PC-3 (cell line): ENCODE data around the gene ZNF423. TPM values are rescaled to one million over a fixed set of nuclear protein-coding genes. Genes with fewer than 3 reads are reported as not detected.

ENCODE experiments used
- ATAC-seq: fragments of 200-7000 bp; cut with Tn5 transposase; 2 replicates; pipeline ENCODE4 v1.9.1; 2020; ENCODE audit warnings: mild to moderate bottlenecking, moderate library complexity
- BruUV-seq: library from RNA; stranded (reverse); fragments of 400-500 nt; replicated peaks from 2 replicates; lab custom pipeline; 2021; lab: Mats Ljungman, UMichigan
- CTCF ChIA-PET: fragments of 300-600 bp; sonication (Branson Sonifier 250); formaldehyde crosslinking; loops from one replicate; lab custom pipeline; 2022; ENCODE audit warnings: antibody characterized with exemption; lab: Charles Lee
- POLR2A ChIA-PET: fragments of 300-600 bp; sonication (Branson Sonifier 250); formaldehyde crosslinking; loops from one replicate; lab custom pipeline; 2022; ENCODE audit warnings: antibody characterized with exemption; ENCODE audit not compliant: unreplicated experiment; lab: Charles Lee
- DNase-seq: peaks from one replicate; pipeline ENCODE4 v3.0.0-alpha.2; 2015
- H2AFZ ChIP-seq: fragments of 300-600 bp; sonication (generic); 2 replicates; pipeline ENCODE4 v1.6.0; 2016; ENCODE audit warnings: antibody characterized with exemption, low read length
- H3F3A ChIP-seq: fragments of 300-600 bp; sonication (generic); one replicate; pipeline ENCODE4 v1.6.0; 2017; ENCODE audit warnings: antibody characterized with exemption, low read length, control low read depth, mild to moderate bottlenecking; ENCODE audit not compliant: unreplicated experiment
- H3K27ac ChIP-seq: fragments of 300-600 bp; sonication (generic); 2 replicates; pipeline ENCODE4 v1.5.1; 2016; ENCODE audit warnings: mild to moderate bottlenecking, low read length
- H3K27me3 ChIP-seq: fragments of 300-600 bp; sonication (generic); 2 replicates; pipeline ENCODE4 v1.6.1; 2016; ENCODE audit warnings: low read length, mixed read lengths
- H3K36me3 ChIP-seq: fragments of 300-600 bp; sonication (generic); 2 replicates; pipeline ENCODE4 v1.6.1; 2016; ENCODE audit warnings: low read depth, mixed run types, low read length, mixed read lengths
- H3K4me1 ChIP-seq: fragments of 300-600 bp; sonication (generic); 2 replicates; pipeline ENCODE4 v1.5.1; 2016; ENCODE audit warnings: low read length; ENCODE audit not compliant: insufficient read depth
- H3K4me2 ChIP-seq: fragments of 300-600 bp; sonication (generic); 2 replicates; pipeline ENCODE4 v1.6.0; 2016; ENCODE audit warnings: low read length
- H3K4me3 ChIP-seq: fragments of 300-600 bp; sonication (generic); 2 replicates; pipeline ENCODE4 v1.5.1; 2016; ENCODE audit warnings: mild to moderate bottlenecking, low read length, mixed read lengths
- H3K79me2 ChIP-seq: fragments of 300-600 bp; sonication (generic); 2 replicates; pipeline ENCODE4 v1.6.1; 2017; ENCODE audit warnings: low read length, mixed read lengths
- H3K9ac ChIP-seq: fragments of 300-600 bp; sonication (generic); 2 replicates; pipeline ENCODE4 v1.6.0; 2016; ENCODE audit warnings: mild to moderate bottlenecking, low read length
- H3K9me2 ChIP-seq: fragments of 300-600 bp; sonication (generic); replicated peaks from 2 replicates; pipeline ENCODE4 v1.6.1; 2016; ENCODE audit warnings: mixed run types, low read length, mixed read lengths
- H3K9me3 ChIP-seq: fragments of 300-600 bp; sonication (generic); 2 replicates; pipeline ENCODE4 v1.6.1; 2016; ENCODE audit warnings: low read length, mixed read lengths
- H4K20me1 ChIP-seq: fragments of 300-600 bp; sonication (generic); 2 replicates; pipeline ENCODE4 v1.6.1; 2016; ENCODE audit warnings: low read length, mixed read lengths
- CTCF ChIP-seq: fragments of 300-600 bp; sonication (generic); conservative IDR thresholded peaks from 2 replicates; pipeline ENCODE4 v1.5.1; 2017; ENCODE audit warnings: antibody characterized with exemption, low read depth, mild to moderate bottlenecking, low read length
- EZH2 ChIP-seq: fragments of 300-600 bp; sonication (generic); IDR thresholded peaks from one replicate; pipeline ENCODE4 v1.6.1; 2017; ENCODE audit warnings: antibody characterized with exemption, mild to moderate bottlenecking, low read length; ENCODE audit not compliant: unreplicated experiment
- EZH2phosphoT487 ChIP-seq: fragments of 300-600 bp; sonication (generic); IDR thresholded peaks from 2 replicates; pipeline ENCODE4 v1.6.1; 2018; ENCODE audit warnings: mild to moderate bottlenecking, antibody characterized with exemption, low read length, borderline replicate concordance
- intact Hi-C: fragments of 100-400 bp; cut with micrococcal nuclease; formaldehyde crosslinking; loops from 2 replicates; pipeline ENCODE4 v1.9.0; 2023
- total RNA-seq: library from RNA; depleted of rRNA; stranded (reverse); fragments of >200 nt; gene quantifications from 2 replicates; pipeline ENCODE4 v1.2.3, GENCODE V29; 2014

Gene ZNF423
- total RNA-seq, 1 experiment from 2014 or later, result not detected

DNA sequence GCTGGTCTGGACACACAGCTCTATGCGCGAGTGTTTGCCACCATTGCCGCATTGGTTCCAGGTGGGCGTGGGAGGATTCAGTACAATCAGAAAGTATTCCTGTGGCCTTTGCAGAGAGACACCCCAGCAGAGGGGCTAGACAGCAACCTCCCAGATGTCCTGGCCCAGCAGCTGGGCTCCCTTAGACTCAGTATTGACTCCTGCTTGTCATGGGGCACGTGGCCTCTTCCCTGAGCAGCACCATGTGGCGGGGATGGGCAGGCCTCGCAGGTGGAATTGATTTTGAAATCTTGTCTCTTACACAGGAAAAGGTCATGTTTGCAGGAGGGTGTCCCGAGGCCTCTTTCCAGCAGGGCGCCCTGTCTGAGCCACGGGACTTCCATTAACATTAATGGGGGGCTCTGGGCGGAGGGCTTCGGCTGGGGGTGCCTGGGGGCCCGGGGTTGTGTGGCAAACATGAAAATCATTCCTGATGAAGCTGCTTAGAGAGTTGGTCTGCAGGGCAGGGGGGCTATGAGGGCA, 385.9 kb downstream of the ZNF423 start:
- DNase-seq (no peak), ATAC-seq (no peak)
- ChIA-PET POLR2A (no interaction called here), CTCF (no interaction called here)
- Histone ChIP-seq H3K4me2 (no peak overlapping the region), H3K9ac (no peak overlapping the region), H3K4me3 (no peak overlapping the region), H3K9me2 (no peaks in the 10 kb centered on the region), H3K9me3 (no peaks in the 10 kb centered on the region), H3K4me1 (no peaks in the 10 kb centered on the region), H3F3A (no peaks in the 10 kb centered on the region), H3K36me3 (no peaks in the 10 kb centered on the region), H4K20me1 (no peaks in the 10 kb centered on the region), H3K27me3 (peaks cover 6% of the 10 kb centered on the region; the same call in 1 of the 2 replicates), H3K79me2 (no peaks in the 10 kb centered on the region), H2AFZ (no peak overlapping the region), H3K27ac (no peak overlapping the region)
- TF ChIP-seq EZH2phosphoT487 (no peak), EZH2 (no peak), CTCF (no peak)
- BruUV-seq, result no TSS peak
- intact Hi-C loops, result no loop called here

DNA sequence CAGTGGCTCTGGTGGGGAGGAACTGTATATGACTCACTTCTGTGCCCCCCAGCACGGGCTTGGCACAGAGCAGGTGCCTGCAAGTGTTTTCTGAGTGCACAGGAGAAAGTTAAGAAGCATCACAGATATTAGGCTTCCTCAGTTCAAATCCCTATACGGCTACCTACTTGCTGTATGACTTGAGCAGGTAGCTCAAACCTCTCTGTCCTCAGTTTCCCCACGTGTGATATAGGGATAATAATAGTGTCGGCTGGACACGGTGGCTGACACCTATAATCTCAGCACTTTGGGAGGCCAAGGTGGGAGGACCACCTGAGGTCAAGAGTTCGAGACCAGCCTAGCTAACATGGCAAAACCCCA, 386.6 kb downstream of the ZNF423 start:
- Histone ChIP-seq H3F3A (no peaks in the 10 kb centered on the region), H3K9me3 (no peaks in the 10 kb centered on the region), H3K4me2 (no peak overlapping the region), H3K27ac (no peak overlapping the region), H3K4me1 (no peaks in the 10 kb centered on the region), H4K20me1 (no peaks in the 10 kb centered on the region), H3K9me2 (no peaks in the 10 kb centered on the region), H3K79me2 (no peaks in the 10 kb centered on the region), H3K27me3 (0 out of 2 replicates have a peak, but pooled peaks cover 3% of the 10 kb centered on the region), H3K4me3 (no peak overlapping the region), H3K36me3 (no peaks in the 10 kb centered on the region), H2AFZ (no peak overlapping the region), H3K9ac (no peak overlapping the region)
- TF ChIP-seq EZH2 (no peak), CTCF (no peak)
- intact Hi-C loops, result no loop called here
- ChIA-PET CTCF (no interaction called here), POLR2A (no interaction called here)
- ATAC-seq (no peak), DNase-seq (no peak)
- no TSS peak for BruUV-seq

- ChIA-PET POLR2A (no interaction called here), CTCF (no interaction called here)
- DNase-seq (no peak), ATAC-seq (no peak)
- Histone ChIP-seq H3K4me3 (no peak overlapping the region), H3K79me2 (no peaks in the 10 kb centered on the region), H3K4me2 (no peak overlapping the region), H3F3A (no peaks in the 10 kb centered on the region), H3K36me3 (no peaks in the 10 kb centered on the region), H3K9me3 (no peaks in the 10 kb centered on the region), H3K27me3 (0 out of 2 replicates have a peak, but pooled peaks cover 3% of the 10 kb centered on the region), H3K9ac (no peak overlapping the region), H3K4me1 (no peaks in the 10 kb centered on the region), H3K27ac (no peak overlapping the region), H4K20me1 (no peaks in the 10 kb centered on the region), H3K9me2 (no peaks in the 10 kb centered on the region), H2AFZ (no peak overlapping the region)
- TF ChIP-seq EZH2, result no peak
- TF ChIP-seq CTCF, result no peak
- no peak for TF ChIP-seq EZH2phosphoT487
- BruUV-seq, result no TSS peak
- intact Hi-C loops, result no loop called here
Measured at GRCh38 chr16:49468611-49469310, 387.2 kb downstream of the ZNF423 start.
